ENCODE measurements around the gene CCDC88B. TPM values are rescaled to one million over a fixed set of nuclear protein-coding genes. Genes with fewer than 3 reads are reported as not detected.

The CCDC88B gene
- polyA plus RNA-seq, 1 donor from 2014 or later, result 1.3 TPM

DNA sequence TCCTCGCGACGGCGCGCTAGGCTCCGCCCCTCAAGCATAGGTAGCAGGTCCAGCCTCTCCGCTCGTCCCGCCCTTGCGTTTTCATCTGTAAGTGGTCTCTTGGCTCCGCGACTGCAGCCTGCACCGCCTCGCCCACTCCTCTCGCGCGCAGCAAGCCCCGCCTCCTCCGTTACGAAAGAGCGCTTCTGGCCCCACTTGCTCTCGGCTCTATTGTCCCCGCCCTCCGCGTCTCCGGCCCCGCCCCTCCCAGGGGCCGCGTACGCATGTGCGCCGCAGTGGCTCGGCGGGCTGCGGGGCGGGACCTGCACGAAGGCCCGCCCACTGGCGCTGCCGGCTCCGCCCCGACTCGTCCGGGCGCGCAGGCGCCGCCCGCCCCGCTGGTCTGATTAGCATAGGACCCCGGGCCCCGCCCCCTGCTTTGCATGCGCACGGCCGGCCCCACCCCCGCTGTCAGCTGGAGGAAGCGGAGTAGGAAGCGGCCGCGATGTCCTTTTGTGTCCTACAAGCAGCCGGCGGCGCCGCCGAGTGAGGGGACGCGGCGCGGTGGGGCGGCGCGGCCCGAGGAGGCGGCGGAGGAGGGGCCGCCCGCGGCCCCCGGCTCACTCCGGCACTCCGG is 34.8 kb upstream of the CCDC88B start, which contains the start of gene ESRRA:
Gene ESRRA (plus strand): TSS at position 450 of the 616 bp plus-strand sequence. CDS start 1,656 bp downstream, outside the sequence.
- Histone ChIP-seq H3K27ac (ENCODE audit: low read length) (peak within 1 kb of the TSS; percentile 80), H4K20me1 (ENCODE audit: insufficient read depth) (peaks cover 6% of the 10 kb centered on the region), H2AFZ (ENCODE audit: low read depth, low read length) (peak within 1 kb of the TSS; percentile 15), H3F3A (ENCODE audit: insufficient read depth, low read length, poor library complexity, severe bottlenecking) (no peaks in the 10 kb centered on the region), H3K27me3 (ENCODE audit: insufficient read depth, low read depth, low read length) (peaks cover 18% of the 10 kb centered on the region), H3K9me3 (ENCODE audit: low read length) (no peaks in the 10 kb centered on the region), H3K36me3 (ENCODE audit: insufficient read depth, low read length) (no peaks in the 10 kb centered on the region), H3K9ac (ENCODE audit: low read length) (peak within 1 kb of the TSS; percentile 75), H3K79me2 (replicated peaks; ENCODE audit: insufficient read depth, low read length) (peaks cover 10% of the 10 kb centered on the region), H3K4me2 (ENCODE audit: low read length) (peak within 1 kb of the TSS; percentile 56), H3K4me3 (ENCODE audit: low read length) (peak within 1 kb of the TSS; percentile 85), H3K9me2 (ENCODE audit: insufficient read depth, low read length) (no peaks in the 10 kb centered on the region)
- TF ChIP-seq POLR2AphosphoS5 (IDR thresholded peaks at IDR 0.05) (peak; percentile 80), REST (IDR thresholded peaks at IDR 0.05; ENCODE audit: borderline replicate concordance) (peak; percentile 32), RAD21 (conservative IDR thresholded peaks at IDR 0.05) (no peak), EP300 (conservative IDR thresholded peaks at IDR 0.05; ENCODE audit: poor library complexity, severe bottlenecking) (no peak), TAF1 (IDR thresholded peaks at IDR 0.05; ENCODE audit: low read depth) (peak; percentile 17), EZH2 (IDR thresholded peaks at IDR 0.05; ENCODE audit: borderline replicate concordance, insufficient read depth, low read length, poor library complexity, severe bottlenecking) (no peak)

DNA sequence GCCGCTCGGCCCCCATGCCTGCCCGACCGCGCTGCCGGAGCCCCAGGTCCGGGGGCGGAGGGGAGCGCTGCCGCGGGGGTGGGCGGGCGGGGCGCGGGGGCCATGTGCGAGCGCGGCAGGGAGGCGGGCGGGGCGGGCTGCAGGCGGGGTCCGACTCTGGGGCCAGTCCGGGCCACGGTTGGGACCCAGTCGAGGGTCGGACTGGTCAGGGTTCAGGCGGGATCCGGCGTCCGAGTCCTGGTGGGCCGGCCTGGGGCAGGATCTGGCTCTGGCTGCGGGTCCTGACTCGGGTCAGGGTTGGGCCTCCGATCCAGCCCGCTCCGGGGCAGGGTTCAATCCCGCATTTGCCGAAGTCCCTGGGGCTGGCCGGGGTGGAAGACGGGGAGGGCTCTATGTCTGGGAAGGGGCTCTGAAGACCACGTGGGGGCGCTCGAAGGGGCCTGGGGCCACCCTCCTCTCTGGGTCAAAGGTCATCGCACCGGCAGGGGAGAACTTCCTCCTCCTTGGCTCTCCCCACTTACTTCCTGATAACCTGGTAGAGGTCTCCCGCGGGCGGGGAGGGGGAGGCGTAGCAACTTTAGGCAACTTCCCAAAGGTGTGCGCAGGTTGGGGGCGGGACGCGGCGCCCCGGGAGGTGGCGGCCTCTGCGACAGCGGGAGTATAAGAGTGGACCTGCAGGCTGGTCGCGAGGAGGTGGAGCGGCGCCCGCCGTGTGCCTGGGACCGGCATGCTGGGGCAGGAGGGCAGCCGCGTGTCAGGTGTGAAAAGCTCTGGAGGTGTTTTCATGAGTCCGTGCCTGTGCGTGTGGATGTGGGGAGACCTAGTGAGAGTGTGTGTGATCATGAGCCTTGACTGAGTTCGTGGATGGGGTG is 34.1 kb upstream of the CCDC88B start:
- Histone ChIP-seq H3K27ac (ENCODE audit: low read length) (peak overlapping the region; percentile 61), H3F3A (ENCODE audit: insufficient read depth, low read length, poor library complexity, severe bottlenecking) (no peaks in the 10 kb centered on the region), H3K4me3 (ENCODE audit: low read length) (peak overlapping the region; percentile 78), H3K36me3 (ENCODE audit: insufficient read depth, low read length) (no peaks in the 10 kb centered on the region), H2AFZ (ENCODE audit: low read depth, low read length) (no peak overlapping the region), H4K20me1 (ENCODE audit: insufficient read depth) (peaks cover 6% of the 10 kb centered on the region), H3K27me3 (ENCODE audit: insufficient read depth, low read depth, low read length) (peaks cover 11% of the 10 kb centered on the region), H3K9ac (ENCODE audit: low read length) (peak overlapping the region; percentile 75), H3K79me2 (replicated peaks; ENCODE audit: insufficient read depth, low read length) (peaks cover 10% of the 10 kb centered on the region), H3K9me2 (ENCODE audit: insufficient read depth, low read length) (no peaks in the 10 kb centered on the region), H3K9me3 (ENCODE audit: low read length) (no peaks in the 10 kb centered on the region), H3K4me2 (ENCODE audit: low read length) (peak overlapping the region; percentile 56)
- TF ChIP-seq MXI1 (conservative IDR thresholded peaks at IDR 0.05; ENCODE audit: poor library complexity, severe bottlenecking) (no peak), REST (IDR thresholded peaks at IDR 0.05; ENCODE audit: borderline replicate concordance) (no peak), POLR2AphosphoS5 (IDR thresholded peaks at IDR 0.05) (no peak), TAF1 (IDR thresholded peaks at IDR 0.05; ENCODE audit: low read depth) (no peak), EP300 (conservative IDR thresholded peaks at IDR 0.05; ENCODE audit: poor library complexity, severe bottlenecking) (no peak), RAD21 (conservative IDR thresholded peaks at IDR 0.05) (no peak), EZH2 (IDR thresholded peaks at IDR 0.05; ENCODE audit: borderline replicate concordance, insufficient read depth, low read length, poor library complexity, severe bottlenecking) (no peak), SMC3 (conservative IDR thresholded peaks at IDR 0.05; ENCODE audit: poor library complexity) (peak; percentile 46)
- TF ChIP-seq, protein P1, sequence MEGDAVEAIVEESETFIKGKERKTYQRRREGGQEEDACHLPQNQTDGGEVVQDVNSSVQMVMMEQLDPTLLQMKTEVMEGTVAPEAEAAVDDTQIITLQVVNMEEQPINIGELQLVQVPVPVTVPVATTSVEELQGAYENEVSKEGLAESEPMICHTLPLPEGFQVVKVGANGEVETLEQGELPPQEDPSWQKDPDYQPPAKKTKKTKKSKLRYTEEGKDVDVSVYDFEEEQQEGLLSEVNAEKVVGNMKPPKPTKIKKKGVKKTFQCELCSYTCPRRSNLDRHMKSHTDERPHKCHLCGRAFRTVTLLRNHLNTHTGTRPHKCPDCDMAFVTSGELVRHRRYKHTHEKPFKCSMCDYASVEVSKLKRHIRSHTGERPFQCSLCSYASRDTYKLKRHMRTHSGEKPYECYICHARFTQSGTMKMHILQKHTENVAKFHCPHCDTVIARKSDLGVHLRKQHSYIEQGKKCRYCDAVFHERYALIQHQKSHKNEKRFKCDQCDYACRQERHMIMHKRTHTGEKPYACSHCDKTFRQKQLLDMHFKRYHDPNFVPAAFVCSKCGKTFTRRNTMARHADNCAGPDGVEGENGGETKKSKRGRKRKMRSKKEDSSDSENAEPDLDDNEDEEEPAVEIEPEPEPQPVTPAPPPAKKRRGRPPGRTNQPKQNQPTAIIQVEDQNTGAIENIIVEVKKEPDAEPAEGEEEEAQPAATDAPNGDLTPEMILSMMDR (IDR thresholded peaks at IDR 0.05; ENCODE audit: poor library complexity, severe bottlenecking), result peak; percentile 66

All from neural cell (in vitro differentiated cells).